NCI-H69 (cell line): ENCODE results near the gene CSNK2B.
"Not testable (repeated sequence)": the region's sequence is repeated elsewhere in the genome, so short reads cannot be mapped to it uniquely, and the experiment has no call there.

Source experiments
- DNase-seq: peaks from one replicate; lab custom pipeline; 2025; lab: John Stamatoyannopoulos, UW

Gene CSNK2B

GRCh38 chr6:31687860-31688693 lies 22.2 kb downstream of the CSNK2B start:
- no peak for DNase-seq

GRCh38 chr6:31689249-31690110 lies 23.6 kb downstream of the CSNK2B start:
- DNase-seq = no peak

GRCh38 chr6:31690231-31691077 lies 24.6 kb downstream of the CSNK2B start:
- DNase-seq = no peak

GRCh38 chr6:31691078-31691463 lies 25.2 kb downstream of the CSNK2B start:
- DNase-seq = no peak

- no peak for DNase-seq
Measured at GRCh38 chr6:31691564-31692108, 25.8 kb downstream of the CSNK2B start.

GRCh38 chr6:31692353-31692752 lies 26.5 kb downstream of the CSNK2B start:
- no peak for DNase-seq

- no peak for DNase-seq
Measured at GRCh38 chr6:31692886-31693285, 27.0 kb downstream of the CSNK2B start.

- no peak for DNase-seq
Measured at GRCh38 chr6:31693535-31693934, 27.7 kb downstream of the CSNK2B start.

- peak; percentile 69 for DNase-seq
Measured at GRCh38 chr6:31697555-31697954, 31.7 kb downstream of the CSNK2B start.

- DNase-seq = no peak
Measured at GRCh38 chr6:31700740-31701401, 35.0 kb downstream of the CSNK2B start.

- DNase-seq = peak; percentile 77
Measured at GRCh38 chr6:31701666-31702404, 36.0 kb downstream of the CSNK2B start.

- DNase-seq = no peak
Measured at GRCh38 chr6:31702405-31702818, 36.5 kb downstream of the CSNK2B start.

- peak; percentile 99 for DNase-seq
Measured at GRCh38 chr6:31702819-31703716, 37.2 kb downstream of the CSNK2B start, which contains the start of gene ABHD16A. Gene ABHD16A, minus strand, starts transcription at chr6:31703324. Its CDS starts 43 bp downstream, at chr6:31703281.

- DNase-seq = no peak
Measured at GRCh38 chr6:31705931-31706330, 40.1 kb downstream of the CSNK2B start.

GRCh38 chr6:31706599-31706998 lies 40.7 kb downstream of the CSNK2B start, which contains the start of gene LY6G6F:
Gene LY6G6F, plus strand, starts transcription at chr6:31706866. Its CDS starts 41 bp downstream, at chr6:31706907.
- DNase-seq = no peak

- DNase-seq = no peak
Measured at GRCh38 chr6:31707701-31708100, 41.8 kb downstream of the CSNK2B start.

- no peak for DNase-seq
Measured at GRCh38 chr6:31708224-31708623, 42.3 kb downstream of the CSNK2B start.

- DNase-seq = not testable (repeated sequence)
Measured at GRCh38 chr6:31709157-31709556, 43.3 kb downstream of the CSNK2B start.
